Endometrium (tissue), 2 donors: ENCODE measurements around the gene OSCAR.

ENCODE experiments used
- FAIRE-seq: peaks from 2 replicates; lab custom pipeline; 2012; peaks lifted over from hg19 to GRCh38; lab: Jason Lieb, UNC
- donor health status: control.
- donor health status: control.

Gene OSCAR

GRCh38 chr19:54094426-54095000 lies 6.1 kb downstream of the OSCAR start:
- no peak for FAIRE-seq

- no peak for FAIRE-seq
Measured at GRCh38 chr19:54084410-54084809, 16.2 kb downstream of the OSCAR start.

- no peak for FAIRE-seq
Measured at GRCh38 chr19:54081032-54081431, 19.6 kb downstream of the OSCAR start, which contains the start of gene TARM1. TARM1 (minus strand) TSS chr19:54081365; CDS start chr19:54081340, 25 bp downstream.

- FAIRE-seq = no peak
Measured at GRCh38 chr19:54077334-54077733, 23.3 kb downstream of the OSCAR start.

- no peak for FAIRE-seq
Measured at GRCh38 chr19:54074851-54075250, 25.8 kb downstream of the OSCAR start.

GRCh38 chr19:54073829-54074228 lies 26.8 kb downstream of the OSCAR start:
- no peak for FAIRE-seq

GRCh38 chr19:54069470-54069869 lies 31.1 kb downstream of the OSCAR start:
- no peak for FAIRE-seq

GRCh38 chr19:54063350-54064116 lies 37.1 kb downstream of the OSCAR start, which contains the start of gene VSTM1:
VSTM1 (minus strand) TSS chr19:54063897; CDS start chr19:54063777, 120 bp downstream.
- FAIRE-seq = no peak

- no peak for FAIRE-seq
Measured at GRCh38 chr19:54062643-54063042, 38.0 kb downstream of the OSCAR start.

- no peak for FAIRE-seq
Measured at GRCh38 chr19:54047616-54048015, 53.0 kb downstream of the OSCAR start.

- FAIRE-seq = no peak
Measured at GRCh38 chr19:54045771-54046170, 54.8 kb downstream of the OSCAR start.
